AG09309 (cell line): ENCODE data around the gene DCDC2.
"Not testable (repeated sequence)": the region's sequence is repeated elsewhere in the genome, so short reads cannot be mapped to it uniquely, and the experiment has no call there.

ENCODE experiments used
- DNase-seq: peaks from one replicate; pipeline ENCODE4 v3.0.0-alpha.2; 2010; ENCODE audit warnings: low read depth
- H3K4me3 ChIP-seq: 2 replicates; pipeline ENCODE4 v1.5.1; 2011; ENCODE audit warnings: mild to moderate bottlenecking, low read depth, low read length, moderate library complexity; ENCODE audit not compliant: control insufficient read depth
- TF ChIP-seq, protein P1 (sequence below): IDR thresholded peaks from 2 replicates; pipeline ENCODE4 v1.5.1; 2011; ENCODE audit warnings: mild to moderate bottlenecking, low read depth, low read length, inconsistent platforms; ENCODE audit not compliant: insufficient read depth, control insufficient read depth; ENCODE audit errors: missing control alignments

Gene DCDC2

DNA sequence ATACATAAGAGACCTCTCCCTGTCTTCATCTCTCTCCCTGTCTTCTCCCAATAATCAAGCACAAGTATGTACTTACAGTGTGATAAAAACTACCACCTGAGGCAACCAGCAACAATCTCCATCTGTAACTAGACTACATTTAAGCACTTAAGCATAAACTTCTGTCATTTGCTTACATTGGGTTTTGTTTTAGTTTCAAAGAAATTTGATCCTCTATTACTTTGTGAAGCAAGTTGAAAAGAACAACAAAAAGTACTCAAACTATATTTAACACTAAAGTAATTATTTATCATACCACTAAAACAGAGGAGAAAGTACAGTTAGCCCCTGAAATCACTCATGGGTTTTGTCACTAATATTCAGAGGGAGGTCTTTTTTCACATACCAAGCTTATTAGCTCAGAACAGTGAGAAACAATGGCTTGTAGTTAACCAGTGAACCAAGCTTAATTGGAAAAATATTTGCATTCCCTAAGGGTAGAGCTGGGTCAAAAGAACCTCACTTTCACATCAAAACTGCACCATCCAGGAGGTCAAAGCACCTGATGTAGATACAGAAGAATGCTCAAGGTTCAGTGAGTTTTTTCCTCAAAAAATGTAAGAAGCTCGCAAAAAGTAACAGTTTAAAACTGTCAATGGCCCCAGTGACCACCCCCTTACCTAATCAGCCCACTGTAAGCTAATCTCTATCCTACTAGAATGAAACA, 34.1 kb downstream of the DCDC2 start:
- DNase-seq: no peak
- no peak overlapping the region for H3K4me3 ChIP-seq
- TF ChIP-seq, protein P1, sequence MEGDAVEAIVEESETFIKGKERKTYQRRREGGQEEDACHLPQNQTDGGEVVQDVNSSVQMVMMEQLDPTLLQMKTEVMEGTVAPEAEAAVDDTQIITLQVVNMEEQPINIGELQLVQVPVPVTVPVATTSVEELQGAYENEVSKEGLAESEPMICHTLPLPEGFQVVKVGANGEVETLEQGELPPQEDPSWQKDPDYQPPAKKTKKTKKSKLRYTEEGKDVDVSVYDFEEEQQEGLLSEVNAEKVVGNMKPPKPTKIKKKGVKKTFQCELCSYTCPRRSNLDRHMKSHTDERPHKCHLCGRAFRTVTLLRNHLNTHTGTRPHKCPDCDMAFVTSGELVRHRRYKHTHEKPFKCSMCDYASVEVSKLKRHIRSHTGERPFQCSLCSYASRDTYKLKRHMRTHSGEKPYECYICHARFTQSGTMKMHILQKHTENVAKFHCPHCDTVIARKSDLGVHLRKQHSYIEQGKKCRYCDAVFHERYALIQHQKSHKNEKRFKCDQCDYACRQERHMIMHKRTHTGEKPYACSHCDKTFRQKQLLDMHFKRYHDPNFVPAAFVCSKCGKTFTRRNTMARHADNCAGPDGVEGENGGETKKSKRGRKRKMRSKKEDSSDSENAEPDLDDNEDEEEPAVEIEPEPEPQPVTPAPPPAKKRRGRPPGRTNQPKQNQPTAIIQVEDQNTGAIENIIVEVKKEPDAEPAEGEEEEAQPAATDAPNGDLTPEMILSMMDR: no peak

DNA sequence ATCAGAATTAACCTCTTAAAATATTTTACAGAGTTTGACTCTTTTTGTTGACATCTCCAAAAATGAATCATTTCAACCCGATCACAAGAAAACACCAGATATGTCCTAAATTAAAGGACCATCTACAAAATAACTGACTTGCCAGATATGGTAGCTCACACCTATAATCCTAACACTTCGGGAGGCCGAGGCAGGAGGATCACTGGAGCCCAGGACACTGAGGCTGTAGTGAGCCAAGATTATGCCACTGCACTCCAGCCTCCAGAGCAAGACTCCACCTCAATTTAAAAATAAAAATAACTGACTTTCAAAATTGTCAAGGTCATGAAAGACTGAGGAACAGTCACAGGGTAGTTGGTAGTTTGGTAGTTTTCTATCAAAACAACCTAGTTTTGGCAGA, 34.9 kb downstream of the DCDC2 start:
- TF ChIP-seq, protein P1: no peak
- H3K4me3 ChIP-seq: no peak overlapping the region
- DNase-seq: no peak

DNA sequence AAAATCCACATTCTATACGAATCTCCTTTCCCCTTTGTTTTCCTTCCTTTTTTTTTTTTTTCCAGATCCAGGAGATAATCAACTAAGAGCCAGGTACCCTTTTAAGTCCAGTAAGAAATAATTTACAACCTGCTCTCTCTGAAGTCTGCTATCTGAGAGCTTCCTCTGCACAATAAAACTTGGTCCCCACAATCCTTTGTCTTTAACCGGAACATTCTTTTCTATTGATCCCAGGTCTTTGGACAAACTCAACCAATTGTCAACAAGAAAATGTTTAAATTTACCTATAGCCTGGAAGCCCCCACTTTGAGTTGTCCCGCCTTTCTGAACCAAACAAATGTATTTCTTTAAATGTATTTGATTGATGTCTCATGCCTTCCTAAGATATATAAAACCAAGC, 35.4 kb downstream of the DCDC2 start:
- not testable (repeated sequence) for H3K4me3 ChIP-seq, DNase-seq

DNA sequence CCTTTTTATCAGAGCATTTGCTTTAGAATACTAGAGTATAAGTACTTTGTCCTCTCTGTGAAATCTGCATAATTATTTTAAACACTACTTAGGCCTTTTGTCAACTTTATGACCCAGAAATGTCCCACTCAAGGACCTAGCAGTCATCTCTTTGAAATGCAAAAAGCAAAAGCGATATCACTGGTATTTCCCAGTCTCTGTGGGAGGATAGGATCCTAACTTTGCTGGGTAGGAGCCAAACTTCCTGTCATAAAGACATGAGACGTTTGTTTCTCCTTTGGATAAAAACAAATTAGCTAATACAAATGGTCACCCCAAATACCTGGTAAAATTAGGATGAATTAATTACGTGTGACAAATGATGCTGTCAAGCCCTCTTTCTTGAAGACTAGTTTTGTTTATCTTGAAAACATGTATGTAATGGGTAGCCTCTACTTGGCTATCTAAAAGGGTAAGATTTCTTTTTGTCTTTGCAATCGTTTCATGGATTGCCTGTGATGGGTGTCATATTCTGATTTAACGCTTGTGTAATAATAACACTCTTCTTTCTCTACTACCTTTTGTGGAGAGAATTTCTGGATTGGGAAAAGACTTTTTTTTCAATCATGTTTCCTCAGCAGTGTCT, 36.2 kb downstream of the DCDC2 start:
- no peak for DNase-seq
- TF ChIP-seq, protein P1: no peak
- no peak overlapping the region for H3K4me3 ChIP-seq

DNA sequence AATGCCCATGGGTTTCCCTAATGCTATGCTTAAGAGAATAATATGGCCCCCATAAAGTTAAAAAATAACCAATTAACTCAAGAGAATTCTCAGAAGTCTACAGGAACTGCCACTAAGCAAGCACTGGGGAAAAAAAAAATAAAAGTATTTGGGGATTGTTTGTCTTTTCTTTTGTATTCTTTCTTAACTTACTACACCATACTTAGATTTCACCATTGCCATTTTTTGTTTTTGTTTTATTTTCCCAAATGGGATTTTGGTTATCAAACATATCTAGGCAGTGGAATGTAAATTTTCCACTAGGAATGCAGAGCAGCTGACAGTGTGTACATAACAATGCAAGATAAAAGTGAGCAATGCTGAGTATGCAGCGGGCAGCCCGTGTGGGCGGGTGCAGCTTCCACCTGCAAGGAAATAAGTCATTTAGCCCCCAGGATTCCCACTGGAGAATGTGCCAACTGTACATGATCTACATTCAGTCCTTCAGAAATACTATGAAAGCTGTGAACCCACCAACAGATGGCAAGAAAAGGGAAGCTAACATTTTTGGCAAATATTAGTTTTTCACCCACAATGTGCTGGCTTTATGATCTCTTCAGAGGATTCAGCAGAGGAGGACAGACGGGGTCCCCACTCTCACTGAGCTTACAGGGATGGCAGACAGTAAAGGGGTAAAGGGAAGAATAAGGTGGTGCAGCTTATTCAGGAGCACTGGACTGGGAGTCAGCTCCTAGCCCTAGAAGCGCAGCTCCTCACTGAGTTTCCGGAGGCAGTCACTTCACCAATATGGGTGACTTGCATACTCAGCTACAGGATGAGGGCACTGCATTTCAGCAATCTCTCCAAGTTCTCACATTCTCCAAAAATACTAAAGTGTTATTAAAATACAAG, 44.4 kb downstream of the DCDC2 start:
- TF ChIP-seq, protein P1: no peak
- peak; percentile 39 for DNase-seq
- no peak overlapping the region for H3K4me3 ChIP-seq

DNA sequence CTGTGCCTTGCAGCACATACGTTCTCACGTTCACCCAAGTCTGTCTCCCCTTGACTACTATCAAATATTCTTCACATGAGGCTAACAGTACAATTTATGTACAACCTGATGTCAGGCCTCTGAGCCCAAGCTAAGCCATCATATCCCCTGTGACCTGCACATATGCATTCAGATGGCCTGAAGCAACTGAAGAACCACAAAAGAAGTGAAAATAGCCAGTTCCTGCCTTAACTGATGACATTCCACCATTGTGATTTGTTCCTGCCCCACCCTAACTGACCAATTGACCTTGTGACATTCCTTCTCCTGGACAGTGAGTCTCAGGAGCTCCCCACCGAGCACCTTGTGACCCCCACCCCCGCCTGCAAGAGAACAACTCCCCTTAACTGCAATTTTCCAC, 46.1 kb downstream of the DCDC2 start:
- DNase-seq, H3K4me3 ChIP-seq: not testable (repeated sequence)

DNA sequence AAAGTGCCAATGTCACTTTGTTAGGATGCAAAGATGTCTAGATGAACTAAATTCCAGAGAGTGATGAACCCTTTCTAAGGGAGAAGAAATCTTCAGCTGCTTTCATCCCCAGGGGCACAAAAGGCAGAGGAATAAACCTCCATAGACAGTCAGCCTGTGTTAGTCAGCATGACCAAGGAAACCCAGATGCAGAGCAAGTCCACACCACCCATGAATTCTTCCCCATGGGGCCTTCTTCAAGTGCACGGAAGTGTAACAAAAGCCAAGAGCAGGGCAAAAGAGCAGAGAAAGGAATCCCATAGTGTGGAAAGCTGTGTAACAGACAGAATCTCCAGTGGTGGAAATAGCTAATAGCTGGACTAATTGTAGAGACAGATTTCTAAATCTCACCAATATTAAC, 50.0 kb downstream of the DCDC2 start:
- H3K4me3 ChIP-seq: no peak overlapping the region
- DNase-seq: no peak
- TF ChIP-seq, protein P1: no peak
